Fibroblast of lung (primary cell): ENCODE data around the gene RNF227. TPM values are rescaled to one million over a fixed set of nuclear protein-coding genes. Genes with fewer than 3 reads are reported as not detected.

Experiments used
- DNase-seq, 2 donors: peaks; one replicate each; pipeline versions ENCODE4 v3.0.0 to v3.0.0-alpha.2; 2010; ENCODE audit warnings: low read depth in 2 of 2
- H2AFZ ChIP-seq: 2 replicates; pipeline ENCODE4 v1.5.1; 2012; ENCODE audit warnings: low read length, control low read depth, inconsistent platforms
- H3K27ac ChIP-seq: 2 replicates; pipeline ENCODE4 v1.5.1; 2011; ENCODE audit warnings: low read length, control low read depth; ENCODE audit not compliant: insufficient read depth
- H3K27me3 ChIP-seq: 2 replicates; pipeline ENCODE4 v1.5.1; 2011; ENCODE audit warnings: mild to moderate bottlenecking, low read length; ENCODE audit not compliant: control insufficient read depth, insufficient read depth
- H3K36me3 ChIP-seq: 2 replicates; pipeline ENCODE4 v1.5.1; 2011; ENCODE audit warnings: low read length; ENCODE audit not compliant: control insufficient read depth, insufficient read depth
- H3K4me1 ChIP-seq: 2 replicates; pipeline ENCODE4 v1.5.1; 2011; ENCODE audit warnings: low read length; ENCODE audit not compliant: control insufficient read depth, insufficient read depth; ENCODE audit errors: extremely low read depth
- H3K4me2 ChIP-seq: 2 replicates; pipeline ENCODE4 v1.5.1; 2011; ENCODE audit warnings: low read length, control low read depth; ENCODE audit not compliant: insufficient read depth; ENCODE audit errors: extremely low read depth
- H3K4me3 ChIP-seq, 4 experiments: fragments of 200-600 bp in 1 of 4; sonication (generic) in 1 of 4; replicated peaks in 1 of 4; 2 replicates each; pipeline ENCODE4 v1.5.1; 2011 to 2016; ENCODE audit warnings: low read length in 4 of 4, low read depth in 3 of 4, mild to moderate bottlenecking in 3 of 4, control low read depth in 2 of 4, inconsistent platforms in 1 of 4, mixed read lengths in 1 of 4; ENCODE audit not compliant: insufficient read depth in 1 of 4; ENCODE audit errors: control extremely low read depth in 1 of 4
- H3K79me2 ChIP-seq: 2 replicates; pipeline ENCODE4 v1.5.1; 2012; ENCODE audit warnings: mild to moderate bottlenecking, low read length, inconsistent platforms; ENCODE audit not compliant: control insufficient read depth, insufficient read depth
- H3K9ac ChIP-seq: 2 replicates; pipeline ENCODE4 v1.5.1; 2011; ENCODE audit warnings: mild to moderate bottlenecking, low read length, control low read depth; ENCODE audit not compliant: insufficient read depth
- H3K9me3 ChIP-seq: 2 replicates; pipeline ENCODE4 v1.5.1; 2012; ENCODE audit warnings: low read depth, low read length; ENCODE audit not compliant: control insufficient read depth, insufficient read depth
- H4K20me1 ChIP-seq: 2 replicates; pipeline ENCODE4 v1.5.1; 2011; ENCODE audit warnings: low read length; ENCODE audit not compliant: control insufficient read depth, insufficient read depth; ENCODE audit errors: extremely low read depth
- CTCF ChIP-seq, 2 donors: IDR thresholded peaks in 1 of 2; conservative IDR thresholded peaks in 1 of 2; 1 replicate in 1 of 2; 2 replicates in 1 of 2; pipeline ENCODE4 v1.5.1; 2011 to 2012; ENCODE audit warnings: low read length in 2 of 2, control low read depth in 1 of 2, inconsistent platforms in 1 of 2, low read depth in 1 of 2, mild to moderate bottlenecking in 1 of 2
- EZH2 ChIP-seq: IDR thresholded peaks from 2 replicates; pipeline ENCODE4 v1.5.1; 2012; ENCODE audit warnings: low read length, control low read depth, mild to moderate bottlenecking; ENCODE audit errors: missing control alignments
- polyA plus RNA-seq, 2 donors: library from polyadenylated mRNA; depleted of rRNA in 1 of 2; stranded (reverse) in 1 of 2; unstranded in 1 of 2; fragments of >200 nt; gene quantifications; 2 replicates each; pipeline ENCODE4 v1.2.1, GENCODE V29; 2011 to 2012; ENCODE audit warnings: missing spikeins in 1 of 2
- total RNA-seq: library from RNA; depleted of rRNA; stranded (reverse); fragments of >200 nt; gene quantifications from 2 replicates; pipeline ENCODE4 v1.2.1, GENCODE V29; 2014

RNF227 gene
- total and polyA plus RNA-seq, 2 donors (not counting 1 experiment from before 2014, with no cell fraction given), result 1.8 to 2.8 TPM

- H3K4me2 ChIP-seq, result peak within 1 kb of the TSS; percentile 86
- DNase-seq, result peak; percentile 69 to 77
- peak within 1 kb of the TSS; percentile 45 for H2AFZ ChIP-seq
- H3K4me1 ChIP-seq, result no peaks in the 10 kb centered on the region
- peaks cover 36% of the 10 kb centered on the region for H3K79me2 ChIP-seq
- TF ChIP-seq EZH2 (no peak), CTCF (conservative IDR thresholded peaks at IDR 0.05 in 1 of 2, IDR thresholded peaks at IDR 0.05 in 1 of 2; ENCODE audit: low read depth in 1 of 2, low read length in 2 of 2) (no peak)
- H3K36me3 ChIP-seq, result no peaks in the 10 kb centered on the region
- no peak within 1 kb of the TSS for H3K27ac ChIP-seq
- no peaks in the 10 kb centered on the region for H3K27me3 ChIP-seq
- H3K4me3 ChIP-seq, result peak within 1 kb of the TSS; percentile 28 to 97 (median 52)
- peak within 1 kb of the TSS; percentile 25 for H3K9ac ChIP-seq
- H4K20me1 ChIP-seq, result no peaks in the 10 kb centered on the region
- H3K9me3 ChIP-seq, result no peaks in the 10 kb centered on the region
Measured at GRCh38 chr17:7929158-7930023, 13.3 kb upstream of the RNF227 start, which contains the start of gene KCNAB3. Gene KCNAB3, minus strand, starts transcription at chr17:7929856. Its CDS starts 421 bp downstream, at chr17:7929435.

- no peak overlapping the region for H3K4me3 ChIP-seq
- H2AFZ ChIP-seq, result no peak overlapping the region
- peaks cover 2% of the 10 kb centered on the region for H3K4me1 ChIP-seq
- H3K79me2 ChIP-seq, result peaks cover 18% of the 10 kb centered on the region
- TF ChIP-seq CTCF (conservative IDR thresholded peaks at IDR 0.05 in 1 of 2, IDR thresholded peaks at IDR 0.05 in 1 of 2; ENCODE audit: low read depth in 1 of 2, low read length in 2 of 2), result no peak
- TF ChIP-seq EZH2, result no peak
- no peak overlapping the region for H3K9ac ChIP-seq
- no peak for DNase-seq
- no peaks in the 10 kb centered on the region for H3K9me3 ChIP-seq
- no peak overlapping the region for H3K27ac ChIP-seq
- no peaks in the 10 kb centered on the region for H3K27me3 ChIP-seq
- no peak overlapping the region for H3K4me2 ChIP-seq
- H4K20me1 ChIP-seq, result no peaks in the 10 kb centered on the region
- no peaks in the 10 kb centered on the region for H3K36me3 ChIP-seq
Measured at GRCh38 chr17:7927596-7927995, 11.5 kb upstream of the RNF227 start.

GRCh38 chr17:7922845-7923628, 6.9 kb upstream of the RNF227 start:
- Histone ChIP-seq H3K27ac (no peak overlapping the region), H3K4me2 (peak overlapping the region; percentile 83), H4K20me1 (no peaks in the 10 kb centered on the region), H3K4me3 (peak overlapping the region; percentile 33 to 56 (median 38)), H3K27me3 (no peaks in the 10 kb centered on the region), H3K9me3 (no peaks in the 10 kb centered on the region), H3K79me2 (no peaks in the 10 kb centered on the region), H2AFZ (peak overlapping the region; percentile 93), H3K36me3 (no peaks in the 10 kb centered on the region), H3K9ac (peak overlapping the region; percentile 20), H3K4me1 (peaks cover 2% of the 10 kb centered on the region)
- DNase-seq, result peak; percentile 81 to 85
- peak in 1 of 2 donors; percentile 10 for TF ChIP-seq CTCF (conservative IDR thresholded peaks at IDR 0.05 in 1 of 2, IDR thresholded peaks at IDR 0.05 in 1 of 2; ENCODE audit: low read depth in 1 of 2, low read length in 2 of 2)
- no peak for TF ChIP-seq EZH2
